ENCODE data around the gene AACS.

GRCh38 chr12:125133616-125134015 lies 68.4 kb downstream of the AACS start:
- no peak for TF ChIP-seq CTCF (IDR thresholded peaks at IDR 0.05)
- no peak for TF ChIP-seq EZH2 (IDR thresholded peaks at IDR 0.05)

Measured in neural progenitor cell (in vitro differentiated cells).